Parietal lobe (tissue), 1 donor: ENCODE measurements around the gene FAM222A. TPM values are rescaled to one million over a fixed set of nuclear protein-coding genes. Genes with fewer than 3 reads are reported as not detected.

Source experiments
- total RNA-seq: library from RNA; depleted of rRNA; stranded (reverse); fragments of >200 nt; gene quantifications from one replicate; pipeline ENCODE4 v1.2.3, GENCODE V29; 2014

FAM222A gene
- 5.9 TPM for total RNA-seq

DNA sequence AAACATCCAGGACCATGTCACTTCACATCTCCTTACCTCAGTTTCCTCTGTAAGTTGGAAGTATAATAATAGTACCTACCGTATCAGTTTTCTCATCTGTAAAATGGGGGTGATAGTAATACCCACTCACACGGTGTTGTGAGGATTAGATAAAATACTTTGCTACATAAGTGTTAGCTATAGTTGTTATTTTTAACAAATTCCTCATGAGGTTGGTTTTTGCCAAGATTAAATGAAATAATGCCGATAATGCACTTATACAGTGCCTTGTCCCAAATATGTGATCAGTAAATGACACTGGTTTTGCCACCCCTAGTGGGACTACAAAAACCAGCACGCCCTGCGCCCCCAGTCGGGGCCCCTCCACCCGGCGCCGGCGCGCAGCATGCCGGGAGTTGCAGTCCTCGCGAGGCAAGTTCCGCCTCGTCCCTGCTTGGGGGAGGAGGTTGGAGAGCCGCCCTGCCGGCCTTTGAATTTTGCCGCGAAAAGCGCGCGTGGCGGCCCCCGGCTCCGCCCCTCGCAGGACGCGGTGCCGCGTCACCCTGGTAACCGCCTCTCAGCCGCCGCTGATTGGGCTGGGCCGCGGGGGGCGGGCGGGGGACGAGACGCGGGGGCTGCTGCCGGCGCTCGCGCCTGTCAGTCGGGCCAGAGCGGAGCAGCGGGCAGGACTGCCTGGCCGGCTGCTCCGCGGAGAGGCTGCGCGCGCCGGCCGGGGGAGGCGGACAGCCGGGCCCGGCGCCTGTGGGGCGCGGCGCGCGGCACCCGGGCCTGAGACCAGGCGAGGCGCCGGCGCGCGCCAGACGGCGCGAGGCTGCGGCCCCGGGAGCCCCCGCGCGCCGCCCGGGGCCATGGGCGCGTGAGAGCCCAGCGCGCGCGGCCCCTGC, at the start of gene FAM222A:
Gene FAM222A (plus strand): TSS at position 639 of the 884 bp plus-strand sequence. CDS start 30,322 bp downstream, outside the sequence.

Other genes with a start within 250 kb of the FAM222A start
- gene KCTD10, start 236.5 kb upstream of the FAM222A start, total RNA-seq: 67.6 TPM
- 44.4 TPM for gene UBE3B, start 236.2 kb upstream of the FAM222A start, total RNA-seq
- gene MMAB, start 140.3 kb upstream of the FAM222A start, total RNA-seq: 18.8 TPM
- gene MVK, start 140.0 kb upstream of the FAM222A start, total RNA-seq: 24.1 TPM
- gene TRPV4, start 119.6 kb downstream of the FAM222A start, total RNA-seq: 0.31 TPM
- 10.6 TPM for gene GLTP, start 166.7 kb downstream of the FAM222A start, total RNA-seq
- 12.8 TPM for gene TCHP, start 186.4 kb downstream of the FAM222A start, total RNA-seq